NCI-H2171 treated with DMSO at 0.1 percent for 48 hours (cell line): ENCODE results near the gene ZNF74.
A peak's percentile ranks its signal among the peaks of the same experiment; 100 is the strongest.
"Not testable (repeated sequence)": the region's sequence is repeated elsewhere in the genome, so short reads cannot be mapped to it uniquely, and the experiment has no call there.

ENCODE experiments used
- DNase-seq: peaks from one replicate; lab custom pipeline; 2025; lab: John Stamatoyannopoulos, UW

The ZNF74 gene

DNA sequence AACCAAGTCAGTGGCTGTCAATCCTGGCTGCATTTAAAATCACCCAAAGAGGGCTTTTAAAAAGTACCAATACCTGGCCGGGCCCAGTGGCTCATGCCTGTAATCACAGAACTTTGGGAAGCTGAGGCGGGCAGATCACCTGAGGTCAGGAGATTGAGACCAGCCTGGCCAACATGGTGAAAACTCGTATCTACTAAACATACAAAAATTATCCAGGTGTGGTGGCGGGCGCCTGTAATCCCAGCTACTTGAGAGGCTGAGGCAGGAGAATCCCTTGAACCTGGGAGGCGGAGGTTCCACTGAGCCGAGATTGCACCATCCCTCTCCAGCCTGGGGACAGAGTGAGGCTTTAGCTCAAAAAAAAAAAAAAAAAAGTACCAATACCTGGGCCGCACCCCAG is 17.7 kb upstream of the ZNF74 start:
- DNase-seq, result not testable (repeated sequence)

DNA sequence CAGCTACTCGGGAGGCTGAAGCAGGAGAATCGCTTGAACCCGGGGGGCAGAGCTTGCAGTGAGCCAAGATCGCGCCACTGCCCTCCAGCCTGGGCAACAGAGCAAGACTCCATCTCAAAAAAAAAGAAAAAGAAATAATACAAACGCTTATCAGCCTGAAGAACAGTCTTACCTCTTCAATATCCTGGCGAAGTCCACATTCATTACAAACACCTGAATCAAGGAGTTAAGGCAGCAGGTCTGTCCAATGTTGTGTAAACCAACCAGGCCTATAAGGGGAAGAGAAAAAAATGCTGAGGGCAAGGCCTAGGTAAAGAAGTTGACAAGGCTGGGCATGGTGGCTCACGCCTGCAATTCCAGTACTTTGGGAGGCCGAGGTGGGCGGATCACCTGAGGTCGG is 17.0 kb upstream of the ZNF74 start:
- DNase-seq, result not testable (repeated sequence)

DNA sequence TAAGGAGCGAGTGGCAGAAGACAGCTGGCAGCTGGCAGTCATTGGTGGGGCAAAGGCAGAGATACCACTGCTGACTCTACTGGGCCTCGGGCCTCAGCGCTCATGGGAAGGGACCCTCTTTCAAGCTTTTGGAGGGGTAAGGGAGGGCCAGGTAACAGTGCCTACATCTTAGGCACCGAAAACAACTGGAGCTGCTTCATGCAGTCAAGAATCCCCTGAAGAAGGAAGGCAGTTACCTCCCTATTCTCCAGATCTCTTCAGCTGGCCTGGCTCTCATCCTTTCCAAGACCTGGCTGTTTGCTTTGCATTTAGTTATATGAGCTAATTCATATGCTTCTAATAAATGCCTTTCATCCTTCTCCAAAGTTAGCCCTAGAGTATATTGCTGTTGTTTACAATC is 15.8 kb upstream of the ZNF74 start:
- DNase-seq, result no peak

DNA sequence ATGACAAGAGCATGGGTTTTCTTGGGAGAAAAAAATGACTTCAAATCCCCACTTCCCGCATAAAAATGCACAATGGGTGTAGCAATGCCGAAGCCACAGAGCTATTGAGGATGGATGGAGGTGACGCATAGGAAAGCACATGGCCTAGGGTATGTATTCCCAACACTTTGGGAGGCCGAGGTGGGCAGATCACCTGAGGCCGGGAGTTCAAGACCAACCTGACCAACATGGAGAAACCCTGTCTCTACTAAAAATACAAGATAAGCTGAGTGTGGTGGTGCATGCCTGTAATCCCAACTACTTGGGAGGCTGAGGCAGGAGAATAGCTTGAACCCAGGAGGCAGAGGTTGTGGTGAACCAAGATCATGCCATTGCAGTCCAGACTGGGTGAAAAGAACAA is 15.3 kb upstream of the ZNF74 start:
- not testable (repeated sequence) for DNase-seq

DNA sequence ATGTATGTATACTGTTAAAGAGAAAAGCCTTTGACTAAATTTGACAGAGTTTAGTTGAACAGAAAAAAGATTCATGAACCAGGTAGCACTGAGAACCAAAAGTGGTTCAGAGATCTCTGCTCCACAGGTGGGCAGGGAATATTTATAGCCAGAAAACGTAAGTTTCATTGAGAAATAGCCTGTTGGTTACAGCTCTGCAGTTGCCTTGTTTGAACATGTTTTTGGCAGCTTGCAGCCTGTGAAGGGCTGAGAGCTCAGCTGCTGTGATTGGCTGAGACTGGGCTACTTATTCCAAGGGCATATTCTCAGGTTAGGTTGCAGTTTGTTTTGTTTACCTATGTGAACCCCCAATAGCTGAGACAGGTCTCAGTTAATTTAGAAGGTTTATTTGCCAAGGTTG is 13.5 kb upstream of the ZNF74 start:
- DNase-seq, result peak; percentile 78

DNA sequence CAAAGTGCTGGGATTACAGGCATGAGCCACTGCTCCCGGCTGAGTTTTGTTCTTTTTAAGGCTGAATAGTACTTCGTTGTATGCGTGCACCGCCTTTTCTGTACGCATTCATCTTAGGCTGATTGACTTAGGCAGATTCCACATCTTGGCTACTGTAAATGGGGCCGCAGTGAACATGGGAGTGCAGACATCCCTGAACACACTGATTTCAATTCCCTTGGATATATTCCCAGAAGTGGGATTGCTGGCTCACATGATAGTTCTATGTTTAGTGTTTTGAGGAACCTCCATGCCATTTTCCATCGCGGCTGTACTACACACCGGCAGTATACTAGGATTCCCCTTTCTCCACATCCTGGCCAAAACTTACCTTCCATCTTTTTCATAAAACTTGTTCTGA is 10.4 kb upstream of the ZNF74 start:
- no peak for DNase-seq

DNA sequence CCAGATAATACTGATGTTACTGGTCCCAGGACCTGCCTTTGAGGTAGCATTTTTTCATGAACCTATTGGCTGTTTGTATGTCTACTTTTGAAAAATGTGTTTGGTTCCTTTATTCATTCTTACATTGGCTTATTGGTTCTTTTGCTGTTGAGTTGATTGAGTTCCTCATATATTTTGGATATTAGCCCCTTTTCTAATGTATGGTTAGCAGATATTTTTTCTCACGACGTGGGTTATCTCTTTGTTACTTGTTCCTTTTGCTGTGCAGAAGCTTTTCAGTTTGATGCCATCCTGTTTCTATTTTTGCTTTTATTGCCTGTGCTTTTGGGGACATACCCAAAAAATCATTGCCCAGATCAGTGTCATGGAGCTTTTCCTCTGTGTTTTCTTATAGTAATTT is 9.8 kb upstream of the ZNF74 start:
- no peak for DNase-seq

- DNase-seq, result peak; percentile 12
These were observed 9.1 kb upstream of the ZNF74 start for GRCh38 chr22:20384865-20385264.

- no peak for DNase-seq
These were observed 7.6 kb upstream of the ZNF74 start for GRCh38 chr22:20386336-20386735.

GRCh38 chr22:20386972-20387371 is 7.0 kb upstream of the ZNF74 start:
- DNase-seq, result no peak

DNA sequence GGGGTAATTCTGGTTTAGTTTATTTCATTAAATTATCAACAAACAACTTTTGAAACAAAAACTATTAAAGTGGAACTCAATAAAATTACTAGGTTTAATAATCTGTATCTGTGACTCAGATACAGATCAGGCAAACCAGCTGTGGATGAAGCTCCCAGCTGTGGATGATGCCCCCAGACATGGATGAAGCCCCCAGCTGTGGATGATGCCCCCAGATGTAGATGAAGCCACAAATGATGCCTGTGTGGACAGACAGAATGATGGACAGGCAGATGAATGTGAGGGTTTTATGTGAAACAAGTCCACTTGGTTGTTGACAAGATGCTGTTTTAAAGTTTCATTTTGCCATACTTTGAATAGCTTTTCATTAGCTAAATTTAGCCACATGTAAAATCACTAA is 5.8 kb upstream of the ZNF74 start:
- DNase-seq, result no peak

- DNase-seq, result no peak
These were observed 4.7 kb upstream of the ZNF74 start for GRCh38 chr22:20389288-20389687.

DNA sequence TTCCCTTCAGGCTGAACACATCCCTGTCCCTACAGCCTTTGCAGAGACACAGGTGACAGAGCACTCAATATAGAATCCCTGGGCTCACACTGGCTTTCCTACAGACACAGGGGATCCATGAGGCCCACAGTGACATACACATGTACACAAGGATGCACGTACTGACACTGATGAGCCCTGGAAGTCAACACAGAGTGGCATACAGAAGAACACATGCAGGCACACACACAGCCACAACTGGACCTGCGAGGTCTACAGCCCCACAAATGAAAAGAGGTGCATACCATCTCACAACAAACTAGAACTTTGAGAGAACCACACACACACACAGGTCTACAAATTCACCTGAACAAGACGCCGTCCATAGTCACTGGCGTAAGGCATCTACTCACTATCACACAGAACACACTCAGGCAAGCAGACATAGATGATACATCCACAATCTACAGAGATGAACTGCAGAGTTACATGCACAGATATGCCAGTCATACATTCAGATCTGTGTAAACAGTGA is 3.5 kb upstream of the ZNF74 start:
- DNase-seq, result no peak

- DNase-seq, result no peak
These were observed 2.7 kb upstream of the ZNF74 start for GRCh38 chr22:20391222-20391621.

DNA sequence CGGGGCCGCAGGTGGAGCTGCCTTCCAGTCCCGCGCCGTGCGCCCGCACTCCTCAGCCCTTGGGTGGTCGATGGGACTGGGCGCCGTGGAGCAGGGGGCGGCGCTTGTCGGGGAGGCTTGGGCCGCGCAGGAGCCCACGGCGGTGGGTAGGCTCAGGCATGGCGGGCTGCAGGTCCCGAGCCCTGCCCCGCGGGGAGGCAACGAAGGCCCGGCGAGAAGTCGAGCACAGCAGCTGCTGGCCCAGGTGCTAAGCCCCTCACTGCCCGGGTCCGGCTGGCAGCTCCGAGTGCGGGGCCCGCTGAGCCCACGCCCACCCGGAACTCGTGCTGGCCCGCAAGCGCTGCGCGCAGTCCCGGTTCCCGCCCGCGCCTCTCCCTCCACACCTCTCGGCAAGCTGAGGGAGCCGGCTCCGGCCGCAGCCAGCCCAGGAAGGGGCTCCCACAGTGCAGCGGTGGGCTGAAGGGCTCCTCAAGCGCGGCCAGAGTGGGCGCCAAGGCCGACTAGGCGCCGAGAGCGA is 1.5 kb upstream of the ZNF74 start:
- not testable (repeated sequence) for DNase-seq

DNA sequence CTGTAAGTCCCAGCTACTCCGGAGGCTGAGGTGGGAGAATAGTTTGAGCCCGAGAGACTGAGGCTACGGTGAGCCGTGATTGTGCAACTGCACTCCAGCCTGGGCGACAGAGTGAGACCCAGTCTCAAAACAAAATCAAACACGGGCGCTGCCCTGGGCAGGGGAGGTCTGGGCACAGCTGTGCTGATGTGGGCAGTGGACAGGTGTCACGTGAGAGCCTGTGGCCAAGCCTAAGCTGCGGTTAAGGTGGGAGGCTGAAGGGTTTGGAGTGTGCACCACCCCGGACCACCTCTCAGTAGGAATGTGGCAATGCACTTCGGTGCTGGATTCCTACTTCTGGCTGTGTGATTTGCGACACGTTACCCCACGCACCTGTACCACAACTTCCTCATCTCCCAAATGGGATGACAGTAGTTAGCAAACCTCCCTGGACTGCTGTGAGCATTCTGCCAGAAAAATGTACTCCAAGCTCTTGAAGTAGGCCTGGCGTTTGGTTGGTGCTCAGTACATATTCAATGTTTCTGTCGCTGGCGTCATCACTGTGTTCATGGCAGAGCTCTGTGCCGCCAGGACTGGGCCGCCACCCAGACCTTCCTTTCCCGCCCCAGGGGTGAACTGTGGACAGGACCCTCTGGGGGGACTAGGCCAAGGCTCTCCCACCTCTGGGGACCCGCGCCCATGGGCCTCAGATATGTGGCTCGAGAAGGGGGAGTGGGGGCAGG is 807 bp upstream of the ZNF74 start:
- DNase-seq, result no peak

- DNase-seq, result no peak
These were observed 1.4 kb downstream of the ZNF74 start for GRCh38 chr22:20395181-20395906.

- DNase-seq, result no peak
These were observed 1.9 kb downstream of the ZNF74 start for GRCh38 chr22:20395907-20396287.

DNA sequence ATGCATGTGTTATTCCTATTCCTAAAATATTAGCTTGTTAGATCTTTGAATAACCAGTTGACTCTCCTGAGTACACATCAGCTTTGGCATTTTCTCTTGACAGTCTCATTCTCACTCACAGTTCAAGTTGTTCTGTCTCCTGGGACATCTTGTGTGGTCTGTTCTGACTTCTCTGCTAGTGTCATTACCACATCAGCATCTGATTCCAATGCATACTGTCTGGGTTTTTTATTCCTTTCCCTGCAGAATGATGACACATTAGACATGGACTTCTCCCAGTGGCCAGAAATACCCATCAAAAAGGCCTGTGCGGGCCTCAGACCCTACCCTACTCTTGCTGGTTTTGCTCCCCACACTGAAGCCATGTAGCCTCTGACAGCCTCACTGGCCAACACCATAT is 2.7 kb downstream of the ZNF74 start:
- DNase-seq, result no peak

- DNase-seq, result no peak
These were observed 3.5 kb downstream of the ZNF74 start for GRCh38 chr22:20397498-20397897.

DNA sequence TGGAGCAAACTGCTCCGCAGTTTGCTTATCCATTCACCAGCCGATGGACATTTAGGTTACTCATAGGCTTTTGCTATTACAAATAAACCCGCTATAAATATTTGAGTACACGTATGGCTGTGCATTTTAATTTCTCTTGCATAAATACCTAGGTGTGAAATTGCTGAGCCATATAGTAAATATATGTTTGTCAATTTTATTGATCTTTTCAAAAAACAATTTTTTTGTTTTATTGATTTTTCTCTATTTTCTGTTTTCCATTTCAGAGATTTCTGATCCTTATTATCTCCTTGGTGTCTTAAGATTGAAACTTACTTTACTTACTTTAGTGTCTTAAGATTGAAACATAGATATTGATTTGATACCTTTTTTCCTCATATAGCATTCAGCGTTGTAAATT is 4.5 kb downstream of the ZNF74 start:
- no peak for DNase-seq

GRCh38 chr22:20399866-20400605 is 6.1 kb downstream of the ZNF74 start:
- no peak for DNase-seq
